ENCODE data around the gene TPRN. TPM values are rescaled to one million over a fixed set of nuclear protein-coding genes. Genes with fewer than 3 reads are reported as not detected.
"Not testable (repeated sequence)": the region's sequence is repeated elsewhere in the genome, so short reads cannot be mapped to it uniquely, and the experiment has no call there.

TPRN gene
- polyA plus RNA-seq, result 32.1 TPM
- long read RNA-seq, donor 1, partial matches to known transcripts, result 262 of 266 reads
- long read RNA-seq, donor 1, other reads (novel, unspliced or antisense), result 0 of 266 reads
- long read RNA-seq, donor 2, transcript TPRN-202 (4 exons, 2,661 nt), result major isoform, 23 of 517 reads
- long read RNA-seq, donor 2, partial matches to known transcripts, result 34 of 517 reads
- long read RNA-seq, donor 2, other reads (novel, unspliced or antisense), result 460 of 517 reads
- long read RNA-seq, donor 3, result 0 reads
- long read RNA-seq, donor 4, partial matches to known transcripts, result 0 of 1 reads
- long read RNA-seq, donor 4, other reads (novel, unspliced or antisense), result 0 of 1 reads
- long read RNA-seq, donor 5, partial matches to known transcripts, result 0 of 7 reads
- long read RNA-seq, donor 5, other reads (novel, unspliced or antisense), result 0 of 7 reads
- long read RNA-seq, donor 6, transcript TPRN-202 (4 exons, 2,661 nt), result major isoform, 13 of 27 reads
- long read RNA-seq, donor 6, partial matches to known transcripts, result 13 of 27 reads
- long read RNA-seq, donor 6, other reads (novel, unspliced or antisense), result 0 of 27 reads
- long read RNA-seq, donor 7, partial matches to known transcripts, result 13 of 16 reads
- long read RNA-seq, donor 7, other reads (novel, unspliced or antisense), result 0 of 16 reads
- long read RNA-seq, donor 8, transcript TPRN-202 (4 exons, 2,661 nt), result major isoform, 8 of 367 reads
- long read RNA-seq, donor 8, partial matches to known transcripts, result 355 of 367 reads
- long read RNA-seq, donor 8, other reads (novel, unspliced or antisense), result 0 of 367 reads
- long read RNA-seq, donor 9, transcript TPRN-202 (4 exons, 2,661 nt), result major isoform, 8 of 256 reads
- long read RNA-seq, donor 9, partial matches to known transcripts, result 247 of 256 reads
- long read RNA-seq, donor 9, other reads (novel, unspliced or antisense), result 0 of 256 reads
- long read RNA-seq, donor 10, transcript TPRN-202 (4 exons, 2,661 nt), result major isoform, 14 of 15 reads
- long read RNA-seq, donor 10, partial matches to known transcripts, result 0 of 15 reads
- long read RNA-seq, donor 10, other reads (novel, unspliced or antisense), result 0 of 15 reads
- long read RNA-seq, donor 11, partial matches to known transcripts, result 0 of 3 reads
- long read RNA-seq, donor 11, other reads (novel, unspliced or antisense), result 0 of 3 reads

GRCh38 chr9:137200311-137201204, at the start of gene TPRN:
TPRN (minus strand) TSS chr9:137200741; CDS start chr9:137200711, 30 bp downstream.
- Histone ChIP-seq H3K4me1 (ENCODE audit: control insufficient read depth, insufficient read depth, low read length) (peaks cover 60% of the 10 kb centered on the region), H3K4me3 (ENCODE audit: low read length) (peak within 1 kb of the TSS; percentile 76), H3K36me3 (ENCODE audit: control insufficient read depth, insufficient read depth, low read length) (peaks cover 3% of the 10 kb centered on the region), H3K27ac (ENCODE audit: low read length) (peak within 1 kb of the TSS; percentile 83), H3K27me3 (ENCODE audit: control insufficient read depth, insufficient read depth, low read length) (no peaks in the 10 kb centered on the region), H3K9me3 (ENCODE audit: control insufficient read depth, low read depth, low read length) (no peaks in the 10 kb centered on the region)
- WGBS (ENCODE audit: insufficient coverage, low lambda C conversion rate), result no CpG with 5 or more reads among the region's 118 CpGs
- DNase-seq, result peak; percentile 99 to 100

- DNase-seq, result no peak
- WGBS (ENCODE audit: insufficient coverage, low lambda C conversion rate), result no CpG with 5 or more reads among the region's 6 CpGs
- no peak overlapping the region for H3K4me3 ChIP-seq (ENCODE audit: low read length)
- no peaks in the 10 kb centered on the region for H3K27me3 ChIP-seq (ENCODE audit: control insufficient read depth, insufficient read depth, low read length)
- no peaks in the 10 kb centered on the region for H3K9me3 ChIP-seq (ENCODE audit: control insufficient read depth, low read depth, low read length)
- H3K4me1 ChIP-seq (ENCODE audit: control insufficient read depth, insufficient read depth, low read length), result peaks cover 33% of the 10 kb centered on the region
- peaks cover 13% of the 10 kb centered on the region for H3K36me3 ChIP-seq (ENCODE audit: control insufficient read depth, insufficient read depth, low read length)
- H3K27ac ChIP-seq (ENCODE audit: low read length), result no peak overlapping the region
These were observed 47.3 kb upstream of the TPRN start for GRCh38 chr9:137247916-137248175.

GRCh38 chr9:137247135-137247915, 46.8 kb upstream of the TPRN start:
- 100% methylated on average over 1 of the region's 20 CpGs for WGBS (ENCODE audit: insufficient coverage, low lambda C conversion rate)
- H3K27me3 ChIP-seq (ENCODE audit: control insufficient read depth, insufficient read depth, low read length), result no peaks in the 10 kb centered on the region
- no peaks in the 10 kb centered on the region for H3K9me3 ChIP-seq (ENCODE audit: control insufficient read depth, low read depth, low read length)
- DNase-seq, result no peak
- peaks cover 18% of the 10 kb centered on the region for H3K36me3 ChIP-seq (ENCODE audit: control insufficient read depth, insufficient read depth, low read length)
- no peak overlapping the region for H3K4me3 ChIP-seq (ENCODE audit: low read length)
- peaks cover 32% of the 10 kb centered on the region for H3K4me1 ChIP-seq (ENCODE audit: control insufficient read depth, insufficient read depth, low read length)
- H3K27ac ChIP-seq (ENCODE audit: low read length), result no peak overlapping the region

GRCh38 chr9:137245450-137246421, 45.2 kb upstream of the TPRN start:
- Histone ChIP-seq H3K36me3 (ENCODE audit: control insufficient read depth, insufficient read depth, low read length) (peaks cover 24% of the 10 kb centered on the region), H3K4me1 (ENCODE audit: control insufficient read depth, insufficient read depth, low read length) (peaks cover 27% of the 10 kb centered on the region), H3K4me3 (ENCODE audit: low read length) (no peak overlapping the region), H3K27me3 (ENCODE audit: control insufficient read depth, insufficient read depth, low read length) (no peaks in the 10 kb centered on the region), H3K27ac (ENCODE audit: low read length) (no peak overlapping the region), H3K9me3 (ENCODE audit: control insufficient read depth, low read depth, low read length) (no peaks in the 10 kb centered on the region)
- DNase-seq, result no peak
- no CpG with 5 or more reads among the region's 25 CpGs for WGBS (ENCODE audit: insufficient coverage, low lambda C conversion rate)

- no CpG with 5 or more reads among the region's 36 CpGs for WGBS (ENCODE audit: insufficient coverage, low lambda C conversion rate)
- no peak for DNase-seq
- Histone ChIP-seq H3K36me3 (ENCODE audit: control insufficient read depth, insufficient read depth, low read length) (peaks cover 24% of the 10 kb centered on the region), H3K27me3 (ENCODE audit: control insufficient read depth, insufficient read depth, low read length) (no peaks in the 10 kb centered on the region), H3K4me3 (ENCODE audit: low read length) (no peak overlapping the region), H3K9me3 (ENCODE audit: control insufficient read depth, low read depth, low read length) (no peaks in the 10 kb centered on the region), H3K4me1 (ENCODE audit: control insufficient read depth, insufficient read depth, low read length) (peaks cover 28% of the 10 kb centered on the region), H3K27ac (ENCODE audit: low read length) (no peak overlapping the region)
These were observed 44.2 kb upstream of the TPRN start for GRCh38 chr9:137244486-137245449.

GRCh38 chr9:137243626-137244485, 43.3 kb upstream of the TPRN start:
- no peak overlapping the region for H3K4me3 ChIP-seq (ENCODE audit: low read length)
- peaks cover 35% of the 10 kb centered on the region for H3K4me1 ChIP-seq (ENCODE audit: control insufficient read depth, insufficient read depth, low read length)
- no peak overlapping the region for H3K27ac ChIP-seq (ENCODE audit: low read length)
- no peaks in the 10 kb centered on the region for H3K9me3 ChIP-seq (ENCODE audit: control insufficient read depth, low read depth, low read length)
- no peaks in the 10 kb centered on the region for H3K27me3 ChIP-seq (ENCODE audit: control insufficient read depth, insufficient read depth, low read length)
- H3K36me3 ChIP-seq (ENCODE audit: control insufficient read depth, insufficient read depth, low read length), result peaks cover 24% of the 10 kb centered on the region
- no peak for DNase-seq
- WGBS (ENCODE audit: insufficient coverage, low lambda C conversion rate), result no CpG with 5 or more reads among the region's 15 CpGs

- H3K27me3 ChIP-seq (ENCODE audit: control insufficient read depth, insufficient read depth, low read length); H3K27ac ChIP-seq (ENCODE audit: low read length); H3K9me3 ChIP-seq (ENCODE audit: control insufficient read depth, low read depth, low read length); DNase-seq: not testable (repeated sequence)
- H3K4me1 ChIP-seq (ENCODE audit: control insufficient read depth, insufficient read depth, low read length), result peaks cover 41% of the 10 kb centered on the region
- H3K36me3 ChIP-seq (ENCODE audit: control insufficient read depth, insufficient read depth, low read length), result peaks cover 24% of the 10 kb centered on the region
- peak overlapping the region; percentile 81 for H3K4me3 ChIP-seq (ENCODE audit: low read length)
- no CpG with 5 or more reads among the region's 18 CpGs for WGBS (ENCODE audit: insufficient coverage, low lambda C conversion rate)
These were observed 42.7 kb upstream of the TPRN start for GRCh38 chr9:137243266-137243625.

Measured in large intestine (tissue), 12 donors.